ENCODE data around the gene IL36B. TPM values are rescaled to one million over a fixed set of nuclear protein-coding genes. Genes with fewer than 3 reads are reported as not detected.

IL36B gene
- total RNA-seq, 2 experiments from 2014 or later: not detected

DNA sequence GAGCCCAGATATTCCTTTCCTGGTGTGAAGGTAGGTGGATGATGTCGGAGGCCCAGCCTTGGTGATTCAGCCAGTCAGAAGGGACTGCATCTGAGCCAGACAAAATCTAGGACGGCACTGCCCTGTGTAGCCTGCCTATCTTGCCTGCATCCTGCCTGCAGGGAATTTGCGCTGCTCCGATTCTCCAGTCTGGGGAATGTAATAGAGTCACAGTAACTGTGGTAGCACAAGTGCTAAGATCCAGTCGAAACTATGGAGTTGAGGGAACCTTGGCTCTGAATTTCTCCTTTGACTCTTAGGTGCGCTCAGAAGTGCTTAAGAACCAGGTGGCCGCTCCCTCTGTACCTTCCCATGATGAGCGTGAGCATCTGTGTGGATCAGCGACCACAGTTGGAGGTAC lies 15.9 kb downstream of the IL36B start:
- ChIA-PET POLR2A (no interaction called here), CTCF (no interaction called here)
- Mint-ChIP-seq H3K4me3 (no peak overlapping the region), H3K27me3 (peaks cover 12% of the 10 kb centered on the region), H3K4me1 (no peaks in the 10 kb centered on the region), H3K36me3 (ENCODE audit: low read depth) (no peaks in the 10 kb centered on the region), H3K9me3 (no peaks in the 10 kb centered on the region), H3K27ac (no peak overlapping the region)
- DNase-seq: no peak

DNA sequence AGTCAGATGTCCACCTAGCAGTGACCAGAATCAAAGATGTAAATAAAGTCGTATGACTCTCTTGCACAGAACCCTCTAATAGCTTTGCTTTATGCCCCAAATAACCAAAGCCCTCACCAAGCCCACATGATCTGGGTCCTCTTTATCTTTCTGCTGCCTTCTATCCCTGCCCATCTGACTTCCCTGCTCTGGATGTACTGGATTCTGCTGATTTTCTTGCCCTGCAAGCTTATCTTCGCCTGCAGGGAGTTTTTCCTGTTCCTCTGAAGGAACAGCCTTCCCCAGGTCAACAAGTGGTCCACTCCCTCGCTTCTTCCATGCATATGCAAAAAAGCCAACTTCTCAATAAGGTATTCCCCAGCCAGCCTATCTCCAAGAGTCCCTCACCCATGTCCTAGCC lies 18.7 kb downstream of the IL36B start:
- no peaks in the 10 kb centered on the region for H3K9me3 Mint-ChIP-seq
- no peaks in the 10 kb centered on the region for H3K36me3 Mint-ChIP-seq (ENCODE audit: low read depth)
- DNase-seq: no peak
- ChIA-PET CTCF (no interaction called here), POLR2A (no interaction called here)
- H3K4me1 Mint-ChIP-seq: no peaks in the 10 kb centered on the region
- no peak overlapping the region for H3K27ac Mint-ChIP-seq
- H3K4me3 Mint-ChIP-seq: no peak overlapping the region
- peaks cover 18% of the 10 kb centered on the region for H3K27me3 Mint-ChIP-seq

DNA sequence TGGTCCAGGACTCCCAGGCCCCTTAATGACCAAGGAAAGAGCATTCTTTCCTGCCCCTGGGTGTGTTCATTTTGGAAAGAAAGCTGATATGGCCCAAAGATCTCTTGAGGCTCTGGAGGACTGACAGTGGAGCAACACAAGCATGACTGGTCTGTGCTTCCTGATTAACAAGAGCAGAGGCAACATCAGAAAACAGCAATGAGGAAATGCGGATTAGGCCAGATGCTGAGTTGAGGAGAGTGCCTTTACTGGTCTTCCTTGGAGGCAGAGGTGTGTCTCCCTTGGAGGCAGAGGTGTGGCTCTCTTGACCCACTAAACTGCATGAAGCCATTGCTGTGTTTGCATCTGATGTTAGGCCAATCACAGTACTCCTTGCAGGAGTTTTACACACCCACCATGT lies 19.9 kb downstream of the IL36B start:
- Mint-ChIP-seq H3K27me3 (peaks cover 22% of the 10 kb centered on the region), H3K4me3 (no peak overlapping the region), H3K27ac (no peak overlapping the region), H3K36me3 (ENCODE audit: low read depth) (no peaks in the 10 kb centered on the region), H3K9me3 (no peaks in the 10 kb centered on the region), H3K4me1 (no peaks in the 10 kb centered on the region)
- ChIA-PET CTCF (no interaction called here), POLR2A (no interaction called here)
- DNase-seq: no peak

DNA sequence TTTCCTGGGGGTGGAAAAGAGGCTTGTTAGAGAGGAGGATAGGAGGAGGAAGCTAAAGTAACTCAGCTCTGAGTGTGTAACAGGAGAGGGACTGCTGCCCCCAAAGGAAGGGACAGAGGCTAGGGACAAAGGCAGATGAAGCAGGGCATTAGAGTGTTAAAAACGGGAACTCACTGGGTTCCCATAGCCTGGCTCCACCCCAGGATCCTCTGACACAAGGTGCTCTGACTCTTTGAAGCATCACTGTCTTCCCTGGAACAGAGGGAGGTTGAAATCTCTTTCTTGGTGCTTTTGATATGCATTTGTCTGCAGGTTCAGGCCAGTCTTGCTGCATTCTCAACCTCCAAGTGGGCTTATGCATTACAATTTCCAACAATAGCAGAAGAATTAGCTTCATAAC lies 24.6 kb downstream of the IL36B start:
- CTCF ChIA-PET: no interaction called here
- Mint-ChIP-seq H3K4me3 (no peak overlapping the region), H3K36me3 (ENCODE audit: low read depth) (no peaks in the 10 kb centered on the region), H3K27ac (no peak overlapping the region), H3K9me3 (no peaks in the 10 kb centered on the region), H3K4me1 (no peaks in the 10 kb centered on the region), H3K27me3 (peaks cover 41% of the 10 kb centered on the region)
- POLR2A ChIA-PET: no interaction called here
- DNase-seq: no peak

DNA sequence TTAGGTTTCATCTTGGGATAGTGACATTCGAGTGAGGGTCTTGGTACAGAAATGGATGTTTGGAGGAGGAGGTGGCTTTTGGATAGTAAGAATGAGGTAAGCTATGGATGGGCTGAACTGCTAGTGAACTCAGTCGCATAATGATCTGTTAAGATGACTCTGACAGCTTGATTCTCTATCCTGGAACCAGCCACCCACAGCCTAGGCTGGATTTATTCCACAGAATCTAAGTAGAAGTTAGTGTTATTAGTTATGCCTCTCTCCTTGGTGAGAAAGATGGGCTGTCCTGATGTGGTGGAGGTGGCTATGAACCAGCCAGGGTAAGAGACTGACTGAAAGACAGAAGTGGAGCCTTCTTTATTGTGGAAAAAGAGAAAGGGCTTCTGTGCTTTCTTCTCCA lies 25.0 kb downstream of the IL36B start:
- ChIA-PET CTCF (no interaction called here), POLR2A (no interaction called here)
- Mint-ChIP-seq H3K4me1 (no peaks in the 10 kb centered on the region), H3K27ac (no peak overlapping the region), H3K9me3 (no peaks in the 10 kb centered on the region), H3K27me3 (peaks cover 43% of the 10 kb centered on the region), H3K36me3 (ENCODE audit: low read depth) (no peaks in the 10 kb centered on the region), H3K4me3 (no peak overlapping the region)
- DNase-seq: no peak

DNA sequence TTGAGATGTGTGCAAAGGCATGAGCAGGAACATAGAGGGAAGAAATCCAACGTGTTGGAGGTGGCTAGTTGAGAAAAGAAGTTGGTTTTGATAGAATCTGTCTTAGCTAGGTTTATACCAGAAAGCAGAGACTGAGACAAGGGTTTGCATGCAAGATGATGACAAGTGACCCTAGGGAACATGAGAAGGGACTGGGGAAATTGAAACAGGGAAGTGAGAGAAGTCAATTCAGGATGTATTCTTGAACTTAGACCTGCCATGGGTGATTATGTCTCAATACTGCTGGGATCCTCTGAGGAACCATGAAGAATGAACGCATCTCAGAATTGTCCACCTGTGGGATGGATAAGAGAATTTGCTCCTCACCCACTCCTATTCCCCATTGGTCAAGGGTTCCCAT lies 26.9 kb downstream of the IL36B start:
- ChIA-PET POLR2A (no interaction called here), CTCF (no interaction called here)
- no peak for DNase-seq
- Mint-ChIP-seq H3K36me3 (ENCODE audit: low read depth) (no peaks in the 10 kb centered on the region), H3K27ac (no peak overlapping the region), H3K27me3 (peaks cover 50% of the 10 kb centered on the region), H3K9me3 (no peaks in the 10 kb centered on the region), H3K4me1 (no peaks in the 10 kb centered on the region), H3K4me3 (no peak overlapping the region)

DNA sequence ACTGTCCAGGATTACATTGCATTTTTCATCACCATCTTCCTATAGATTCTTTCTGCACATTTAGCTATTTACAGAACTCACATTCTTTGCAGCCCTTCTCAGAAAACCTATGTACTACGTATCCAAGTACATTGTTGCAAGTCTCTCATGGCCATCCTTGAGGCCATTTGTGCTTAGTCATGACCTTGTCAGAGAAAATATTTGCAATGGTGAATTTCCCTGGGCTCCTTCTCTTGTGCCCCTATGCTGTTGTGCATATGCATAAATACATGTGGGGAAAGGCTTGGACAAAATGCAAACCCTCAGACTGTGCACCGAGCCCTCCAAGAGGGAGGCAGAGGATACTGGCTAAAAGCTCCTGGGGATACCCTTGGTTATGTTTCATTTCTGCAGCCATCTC lies 27.9 kb downstream of the IL36B start:
- CTCF ChIA-PET: no interaction called here
- Mint-ChIP-seq H3K36me3 (ENCODE audit: low read depth) (no peaks in the 10 kb centered on the region), H3K4me3 (no peak overlapping the region), H3K9me3 (no peaks in the 10 kb centered on the region), H3K27ac (no peak overlapping the region), H3K4me1 (no peaks in the 10 kb centered on the region), H3K27me3 (peaks cover 48% of the 10 kb centered on the region)
- POLR2A ChIA-PET: no interaction called here
- DNase-seq: no peak

DNA sequence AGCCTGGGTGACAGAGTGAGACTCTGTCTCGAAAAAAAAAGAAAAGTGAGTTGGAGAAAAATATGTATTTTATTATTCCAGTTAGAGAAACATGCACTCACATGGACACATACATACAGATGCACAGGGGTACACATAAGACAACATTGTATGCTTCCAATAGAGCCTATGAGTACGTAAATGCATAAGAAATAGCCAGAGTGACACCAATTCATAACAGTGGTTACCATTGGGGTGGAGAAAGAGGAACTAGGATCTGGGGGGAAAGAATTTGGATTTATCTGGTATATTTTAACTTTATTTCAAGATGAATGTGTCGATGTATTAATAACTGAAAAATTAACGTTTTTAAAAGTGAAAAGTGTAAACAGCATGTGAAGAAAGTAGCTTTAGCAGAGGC lies 31.4 kb downstream of the IL36B start:
- H3K27ac Mint-ChIP-seq: no peak overlapping the region
- no peak for DNase-seq
- H3K9me3 Mint-ChIP-seq: peaks cover 6% of the 10 kb centered on the region
- POLR2A ChIA-PET: no interaction called here
- no peaks in the 10 kb centered on the region for H3K4me1 Mint-ChIP-seq
- H3K4me3 Mint-ChIP-seq: no peak overlapping the region
- H3K27me3 Mint-ChIP-seq: peaks cover 46% of the 10 kb centered on the region
- no peaks in the 10 kb centered on the region for H3K36me3 Mint-ChIP-seq (ENCODE audit: low read depth)
- CTCF ChIA-PET: no interaction called here

DNA sequence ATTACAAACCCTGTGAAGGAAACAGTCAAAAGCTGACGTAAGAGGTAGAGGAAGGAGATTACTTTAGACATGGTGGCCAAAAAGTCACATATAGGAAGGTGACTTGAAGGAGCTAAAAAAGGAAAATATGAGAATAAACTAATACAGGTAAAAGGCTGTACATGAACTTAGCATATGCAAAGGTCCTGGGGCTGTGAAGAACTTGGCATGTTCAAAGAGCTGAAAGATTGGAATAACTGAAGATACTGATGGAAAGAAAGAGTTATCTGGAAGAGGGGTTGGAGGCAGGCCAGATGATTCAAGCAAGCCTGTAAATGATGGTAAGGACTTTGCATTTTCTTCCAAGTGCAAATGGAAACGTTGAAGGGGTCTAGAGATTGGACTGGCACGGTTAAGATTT lies 34.2 kb downstream of the IL36B start:
- CTCF ChIA-PET: no interaction called here

DNA sequence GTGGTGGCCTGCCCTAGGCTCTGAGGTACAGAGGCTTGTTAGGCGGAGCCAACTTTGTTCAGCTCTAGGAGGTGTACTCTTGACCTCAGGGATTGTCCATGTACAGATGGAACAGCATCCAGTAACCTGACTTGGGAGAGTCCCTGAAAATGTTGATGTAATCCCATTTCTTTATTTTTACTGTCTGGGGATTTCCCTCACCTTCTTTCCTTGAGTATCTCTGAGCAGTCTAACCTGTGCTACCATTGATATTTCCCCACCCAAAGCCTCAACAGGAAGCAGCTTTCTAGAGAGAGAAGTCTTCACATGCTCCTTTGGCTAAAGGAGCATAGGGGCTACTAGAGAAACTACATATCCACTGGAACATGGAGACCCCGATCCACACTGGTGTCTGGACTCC lies 37.0 kb downstream of the IL36B start:
- ChIA-PET CTCF (no interaction called here), POLR2A (no interaction called here)
- Mint-ChIP-seq H3K36me3 (ENCODE audit: low read depth) (no peaks in the 10 kb centered on the region), H3K27me3 (peaks cover 36% of the 10 kb centered on the region), H3K9me3 (peaks cover 6% of the 10 kb centered on the region), H3K4me1 (no peaks in the 10 kb centered on the region), H3K27ac (no peak overlapping the region), H3K4me3 (no peak overlapping the region)
- no peak for DNase-seq

More for the DNA sequence above, 34.2 kb downstream of the IL36B start:
- POLR2A ChIA-PET: no interaction called here
- Mint-ChIP-seq H3K27me3 (peaks cover 42% of the 10 kb centered on the region), H3K9me3 (peaks cover 6% of the 10 kb centered on the region), H3K27ac (no peak overlapping the region), H3K4me1 (no peaks in the 10 kb centered on the region), H3K36me3 (ENCODE audit: low read depth) (no peaks in the 10 kb centered on the region), H3K4me3 (no peak overlapping the region)
- DNase-seq: no peak

DNA sequence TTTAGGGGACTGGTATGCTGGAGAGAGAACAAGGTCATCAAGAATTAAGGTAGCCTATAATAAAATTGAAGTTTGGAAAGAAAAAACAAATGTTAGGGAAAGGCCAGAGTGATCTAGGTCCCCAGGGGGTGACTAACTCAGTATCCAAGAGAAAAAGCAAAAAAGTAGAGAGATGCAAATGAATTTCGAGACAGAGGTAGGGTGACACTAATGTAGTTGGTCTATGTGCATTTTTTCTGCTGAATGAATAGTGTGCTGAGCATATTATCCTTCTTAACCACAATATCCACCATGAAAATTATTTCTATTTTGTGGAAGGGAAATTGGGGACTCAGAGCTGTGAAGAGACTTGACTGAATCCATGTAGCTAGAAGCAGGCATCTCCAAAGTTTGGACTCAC lies 37.6 kb downstream of the IL36B start:
- Mint-ChIP-seq H3K4me3 (no peak overlapping the region), H3K36me3 (ENCODE audit: low read depth) (no peaks in the 10 kb centered on the region), H3K27me3 (peaks cover 36% of the 10 kb centered on the region), H3K4me1 (no peaks in the 10 kb centered on the region), H3K27ac (no peak overlapping the region), H3K9me3 (peaks cover 6% of the 10 kb centered on the region)
- ChIA-PET CTCF (no interaction called here), POLR2A (no interaction called here)
- DNase-seq: no peak

DNA sequence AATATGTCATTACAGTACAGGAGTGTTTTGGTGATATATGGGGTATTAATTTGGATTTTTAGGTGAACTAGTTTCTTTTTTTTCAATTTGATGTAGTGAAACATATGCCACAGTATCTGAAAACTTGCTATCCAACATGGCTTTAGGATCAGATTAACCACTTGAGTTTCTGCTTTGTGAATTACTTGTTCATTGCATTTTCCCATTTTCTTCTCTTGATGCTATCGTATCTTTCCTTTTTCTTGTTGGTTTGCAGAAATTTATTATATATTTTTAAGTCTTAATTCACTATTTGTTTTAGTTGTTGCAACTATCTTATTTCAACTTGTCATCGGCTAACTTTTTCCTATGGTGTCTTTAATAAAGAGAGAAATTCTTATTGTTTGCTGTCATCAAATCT lies 38.6 kb downstream of the IL36B start:
- Mint-ChIP-seq H3K27me3 (peaks cover 30% of the 10 kb centered on the region), H3K9me3 (peaks cover 6% of the 10 kb centered on the region), H3K36me3 (ENCODE audit: low read depth) (no peaks in the 10 kb centered on the region), H3K4me3 (no peak overlapping the region), H3K4me1 (no peaks in the 10 kb centered on the region), H3K27ac (no peak overlapping the region)
- ChIA-PET POLR2A (no interaction called here), CTCF (no interaction called here)
- DNase-seq: no peak

DNA sequence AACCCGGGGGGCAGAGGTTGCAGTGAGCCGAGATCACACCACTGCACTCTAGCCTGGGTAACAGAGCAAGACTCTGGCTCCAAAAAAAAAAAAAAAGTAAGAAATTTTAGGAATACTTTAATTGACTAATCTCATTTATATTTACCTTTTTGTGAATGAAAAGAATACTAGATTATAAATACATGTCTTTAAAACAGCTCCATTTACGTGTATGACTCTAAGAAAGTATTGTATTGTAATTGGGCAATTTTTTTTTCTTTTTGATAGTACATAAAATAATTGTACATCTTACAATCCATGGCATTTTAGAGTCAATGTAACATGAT lies 39.4 kb downstream of the IL36B start:
- CTCF ChIA-PET: no interaction called here
- H3K27ac Mint-ChIP-seq: no peak overlapping the region
- H3K9me3 Mint-ChIP-seq: peaks cover under 1% of the 10 kb centered on the region
- H3K36me3 Mint-ChIP-seq (ENCODE audit: low read depth): no peaks in the 10 kb centered on the region
- H3K27me3 Mint-ChIP-seq: peaks cover 23% of the 10 kb centered on the region
- POLR2A ChIA-PET: no interaction called here
- H3K4me3 Mint-ChIP-seq: no peak overlapping the region
- H3K4me1 Mint-ChIP-seq: no peaks in the 10 kb centered on the region
- no peak for DNase-seq

DNA sequence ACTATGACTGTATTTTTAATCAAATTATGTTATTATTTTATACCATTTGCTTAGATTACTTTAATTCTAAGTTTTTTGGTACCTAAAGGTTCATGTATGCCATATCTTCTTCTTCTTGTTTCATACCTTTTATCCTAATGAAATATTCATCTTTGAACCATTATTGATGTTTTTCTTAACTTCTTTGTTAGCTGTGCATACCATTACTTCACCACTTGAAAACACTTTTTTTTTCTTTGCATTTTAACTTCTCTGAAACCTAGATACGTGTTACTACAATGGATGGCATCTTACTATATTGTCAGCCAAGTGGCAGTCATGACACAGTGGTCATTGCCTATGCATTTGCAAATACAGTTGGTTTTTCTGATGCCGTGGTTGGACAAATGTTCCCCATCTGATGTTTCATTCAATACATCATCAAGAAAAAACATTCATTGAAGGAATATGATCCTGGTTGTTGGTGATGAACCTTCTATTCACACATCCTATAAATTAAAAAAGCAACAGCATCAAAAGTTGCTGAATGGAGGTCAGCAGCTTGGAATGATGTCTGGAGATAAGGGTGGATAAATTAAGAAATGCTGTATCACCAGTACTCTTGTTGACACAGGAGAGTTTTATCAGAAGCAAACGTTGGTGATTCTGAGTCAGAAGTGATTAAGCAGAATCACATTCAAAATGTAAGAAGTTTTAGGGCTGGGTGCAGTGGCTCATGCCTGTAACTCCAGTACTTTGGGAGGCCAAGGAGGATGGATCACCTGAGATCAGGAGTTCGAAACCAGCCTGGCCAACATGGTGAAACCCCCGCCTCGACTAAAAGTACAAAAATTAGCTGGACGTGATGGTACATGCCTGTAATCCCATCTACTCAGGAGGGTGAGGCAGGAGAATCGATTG lies 40.0 kb downstream of the IL36B start:
- DNase-seq: no peak
- no peak overlapping the region for H3K4me3 Mint-ChIP-seq
- no peaks in the 10 kb centered on the region for H3K36me3 Mint-ChIP-seq (ENCODE audit: low read depth)
- H3K9me3 Mint-ChIP-seq: no peaks in the 10 kb centered on the region
- H3K4me1 Mint-ChIP-seq: no peaks in the 10 kb centered on the region
- CTCF ChIA-PET: no interaction called here
- peaks cover 18% of the 10 kb centered on the region for H3K27me3 Mint-ChIP-seq
- H3K27ac Mint-ChIP-seq: no peak overlapping the region
- POLR2A ChIA-PET: no interaction called here
